ENCODE results near the gene MEGF6. TPM values are rescaled to one million over a fixed set of nuclear protein-coding genes. Genes with fewer than 3 reads are reported as not detected.
"Not testable (repeated sequence)": the region's sequence is repeated elsewhere in the genome, so short reads cannot be mapped to it uniquely, and the experiment has no call there.

Gene MEGF6
- total RNA-seq, 6 experiments from 2014 or later, result 2.2 to 9.6 (median 4.4) TPM

DNA sequence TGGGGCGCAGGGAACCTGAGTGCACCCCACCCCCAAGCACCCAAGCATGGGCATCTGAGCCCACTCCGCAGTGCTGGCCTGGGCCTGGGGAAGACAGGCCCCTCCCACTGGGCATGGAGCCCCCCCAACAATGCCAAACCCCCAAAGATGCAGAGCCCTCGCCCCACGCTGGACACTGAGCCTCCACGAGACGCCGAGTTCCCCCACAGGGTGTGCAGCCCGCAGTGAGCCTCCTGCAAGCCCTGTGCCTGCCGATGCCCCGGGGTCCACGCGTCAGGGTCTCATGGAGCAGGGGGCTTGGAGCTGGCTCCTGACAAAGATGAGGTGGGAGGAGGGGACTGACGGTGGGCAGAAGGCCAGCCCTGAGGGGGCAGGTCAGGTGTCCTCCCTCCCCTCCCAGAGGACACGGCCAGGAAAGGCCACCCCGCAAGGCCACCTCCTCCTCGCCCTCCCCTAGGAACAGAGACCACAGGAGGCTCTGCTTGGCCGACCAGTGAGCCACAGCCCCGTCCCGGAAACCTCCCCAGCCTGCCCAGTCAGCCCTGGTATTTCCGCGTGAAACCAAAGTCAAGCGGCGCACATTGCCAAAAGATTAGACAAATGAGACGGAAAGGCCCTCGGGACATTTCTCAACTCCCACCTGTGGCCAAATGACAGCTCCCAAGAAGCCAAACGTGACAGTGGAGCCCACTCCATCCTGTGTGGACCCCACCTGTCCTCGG lies 33.4 kb downstream of the MEGF6 start:
- Histone ChIP-seq H3K9me3 (no peaks in the 10 kb centered on the region), H3K4me3 (no peak overlapping the region), H3K36me3 (no peaks in the 10 kb centered on the region), H3K27me3 (no peaks in the 10 kb centered on the region), H3K4me1 (no peaks in the 10 kb centered on the region), H3K27ac (no peak overlapping the region)
- intact Hi-C loops (cut with DNase I), result no loop called here
- TF ChIP-seq, protein P1, sequence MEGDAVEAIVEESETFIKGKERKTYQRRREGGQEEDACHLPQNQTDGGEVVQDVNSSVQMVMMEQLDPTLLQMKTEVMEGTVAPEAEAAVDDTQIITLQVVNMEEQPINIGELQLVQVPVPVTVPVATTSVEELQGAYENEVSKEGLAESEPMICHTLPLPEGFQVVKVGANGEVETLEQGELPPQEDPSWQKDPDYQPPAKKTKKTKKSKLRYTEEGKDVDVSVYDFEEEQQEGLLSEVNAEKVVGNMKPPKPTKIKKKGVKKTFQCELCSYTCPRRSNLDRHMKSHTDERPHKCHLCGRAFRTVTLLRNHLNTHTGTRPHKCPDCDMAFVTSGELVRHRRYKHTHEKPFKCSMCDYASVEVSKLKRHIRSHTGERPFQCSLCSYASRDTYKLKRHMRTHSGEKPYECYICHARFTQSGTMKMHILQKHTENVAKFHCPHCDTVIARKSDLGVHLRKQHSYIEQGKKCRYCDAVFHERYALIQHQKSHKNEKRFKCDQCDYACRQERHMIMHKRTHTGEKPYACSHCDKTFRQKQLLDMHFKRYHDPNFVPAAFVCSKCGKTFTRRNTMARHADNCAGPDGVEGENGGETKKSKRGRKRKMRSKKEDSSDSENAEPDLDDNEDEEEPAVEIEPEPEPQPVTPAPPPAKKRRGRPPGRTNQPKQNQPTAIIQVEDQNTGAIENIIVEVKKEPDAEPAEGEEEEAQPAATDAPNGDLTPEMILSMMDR (IDR thresholded peaks at IDR 0.05), result no peak
- no peak for TF ChIP-seq POLR2A (IDR thresholded peaks at IDR 0.05)
- DNase-seq (no peak), ATAC-seq (no peak)
- WGBS (ENCODE audit: insufficient coverage, low coverage, low lambda C conversion rate, missing lambda C conversion rate), result 60% methylated on average over 1 of the region's 27 CpGs

DNA sequence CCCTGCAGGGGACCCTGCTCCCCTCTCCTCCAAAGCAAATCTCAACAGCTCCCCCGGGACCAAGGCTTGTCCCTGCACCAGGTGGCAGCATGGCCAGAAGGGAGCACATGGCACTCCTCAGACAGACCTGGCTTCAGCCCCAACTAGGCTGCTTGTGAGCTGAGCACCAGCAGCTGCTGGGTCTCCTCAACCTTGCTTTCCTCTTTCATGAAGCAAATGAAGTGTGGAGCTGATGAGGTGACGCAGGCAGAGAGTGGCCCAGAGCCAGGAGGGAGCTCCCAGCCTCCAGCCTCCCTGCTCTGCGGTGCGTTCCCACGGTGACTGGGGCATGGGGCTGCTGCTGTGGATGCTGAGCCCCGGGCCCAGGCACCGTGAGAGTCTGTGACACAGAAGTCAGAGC lies 34.0 kb downstream of the MEGF6 start:
- DNase-seq (no peak), ATAC-seq (no peak)
- Histone ChIP-seq H3K27ac (no peak overlapping the region), H3K27me3 (no peaks in the 10 kb centered on the region), H3K4me3 (no peak overlapping the region), H3K4me1 (no peaks in the 10 kb centered on the region), H3K9me3 (no peaks in the 10 kb centered on the region), H3K36me3 (no peaks in the 10 kb centered on the region)
- TF ChIP-seq POLR2A (IDR thresholded peaks at IDR 0.05), result no peak
- TF ChIP-seq, protein P1 (IDR thresholded peaks at IDR 0.05), result no peak
- intact Hi-C loops (cut with DNase I), result no loop called here
- WGBS (ENCODE audit: insufficient coverage, low coverage, low lambda C conversion rate, missing lambda C conversion rate), result 80% methylated on average over 1 of the region's 7 CpGs

- no peaks in the 10 kb centered on the region for H3K36me3 ChIP-seq
- no peak overlapping the region for H3K4me3 ChIP-seq
- intact Hi-C loops (cut with DNase I), result no loop called here
- no peaks in the 10 kb centered on the region for H3K27me3 ChIP-seq
- H3K4me1 ChIP-seq, result no peaks in the 10 kb centered on the region
- TF ChIP-seq, protein P1 (IDR thresholded peaks at IDR 0.05), result no peak
- no peak for TF ChIP-seq POLR2A (IDR thresholded peaks at IDR 0.05)
- H3K27ac ChIP-seq, result no peak overlapping the region
- 20% methylated on average over 1 of the region's 15 CpGs for WGBS (ENCODE audit: insufficient coverage, low coverage, low lambda C conversion rate, missing lambda C conversion rate)
- DNase-seq (no peak), ATAC-seq (no peak)
- H3K9me3 ChIP-seq, result no peaks in the 10 kb centered on the region
Measured at GRCh38 chr1:3575993-3576392, 35.3 kb downstream of the MEGF6 start.

GRCh38 chr1:3575515-3575914 lies 35.8 kb downstream of the MEGF6 start:
- H3K36me3 ChIP-seq; H3K9me3 ChIP-seq; H3K27me3 ChIP-seq; intact Hi-C loops (cut with DNase I); H3K4me3 ChIP-seq; ATAC-seq; H3K4me1 ChIP-seq; DNase-seq; H3K27ac ChIP-seq: not testable (repeated sequence)
- 100% methylated on average over 1 of the region's 6 CpGs for WGBS (ENCODE audit: insufficient coverage, low coverage, low lambda C conversion rate, missing lambda C conversion rate)

- Histone ChIP-seq H3K36me3 (no peaks in the 10 kb centered on the region), H3K4me3 (no peak overlapping the region), H3K27me3 (no peaks in the 10 kb centered on the region), H3K9me3 (no peaks in the 10 kb centered on the region), H3K4me1 (no peaks in the 10 kb centered on the region), H3K27ac (no peak overlapping the region)
- peak in 1 of 4 donors; percentile 14 for ATAC-seq
- intact Hi-C loops (cut with DNase I), result no loop called here
- no CpG with 5 or more reads among the region's 9 CpGs for WGBS (ENCODE audit: insufficient coverage, low coverage, low lambda C conversion rate, missing lambda C conversion rate)
- TF ChIP-seq, protein P1 (IDR thresholded peaks at IDR 0.05), result no peak
- no peak for TF ChIP-seq POLR2A (IDR thresholded peaks at IDR 0.05)
- no peak for DNase-seq
Measured at GRCh38 chr1:3573500-3573899, 37.8 kb downstream of the MEGF6 start.

DNA sequence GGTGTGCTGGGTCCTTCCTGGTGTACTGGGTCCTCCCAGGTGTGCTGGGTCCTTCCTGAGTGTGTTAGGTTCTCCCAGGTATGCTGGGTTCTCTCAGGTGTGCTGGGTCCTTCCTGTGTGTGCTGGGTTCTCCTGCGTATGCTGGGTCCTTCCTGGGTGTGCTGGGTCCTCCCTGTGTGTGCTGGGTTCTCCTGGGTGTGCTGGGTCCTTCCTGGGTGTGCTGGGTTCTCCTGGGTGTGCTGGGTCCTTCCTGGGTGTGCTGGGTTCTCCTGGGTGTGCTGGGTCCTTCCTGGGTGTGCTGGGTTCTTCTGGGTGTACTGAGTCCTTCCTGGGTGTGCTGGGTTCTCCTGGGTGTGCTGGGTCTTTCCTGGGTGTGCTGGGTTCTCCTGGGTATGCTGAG lies 38.7 kb downstream of the MEGF6 start:
- ATAC-seq, result not testable (repeated sequence)
- WGBS (ENCODE audit: insufficient coverage, low coverage, low lambda C conversion rate, missing lambda C conversion rate), result no CpG with 5 or more reads among the region's 1 CpG

More for the DNA sequence above, 38.7 kb downstream of the MEGF6 start:
- H3K4me1 ChIP-seq; DNase-seq; H3K36me3 ChIP-seq; H3K27ac ChIP-seq; H3K9me3 ChIP-seq; H3K27me3 ChIP-seq; H3K4me3 ChIP-seq; intact Hi-C loops (cut with DNase I): not testable (repeated sequence)

Data from right lobe of liver (tissue), 6 donors.